HG02943 (cell line): ENCODE data around the gene OR6B1.

ENCODE experiments used
- ATAC-seq: cut with Tn5 transposase; IDR thresholded peaks from one replicate; pipeline ENCODE4 v1.9.1; 2021; ENCODE audit warnings: mild to moderate bottlenecking, low read depth, moderate library complexity; ENCODE audit not compliant: unreplicated experiment

OR6B1 gene

GRCh38 chr7:144000020-144000419, at the start of gene OR6B1:
Gene OR6B1 (plus strand): TSS chr7:144000320. CDS start chr7:144003997, 3,677 bp downstream.
- no peak for ATAC-seq

- no peak for ATAC-seq
Measured at GRCh38 chr7:143953421-143953820, 46.7 kb upstream of the OR6B1 start.

GRCh38 chr7:143954135-143954534, 46.0 kb upstream of the OR6B1 start:
- no peak for ATAC-seq

GRCh38 chr7:143954544-143954943, 45.6 kb upstream of the OR6B1 start, which contains the start of gene OR2F1:
Gene OR2F1 (plus strand): TSS chr7:143954844. CDS start chr7:143959971, 5,127 bp downstream.
- no peak for ATAC-seq

- ATAC-seq: no peak
Measured at GRCh38 chr7:143958781-143959180, 41.3 kb upstream of the OR6B1 start.

GRCh38 chr7:143960813-143961610, 39.1 kb upstream of the OR6B1 start:
- ATAC-seq: no peak

- ATAC-seq: no peak
Measured at GRCh38 chr7:143965280-143965679, 34.8 kb upstream of the OR6B1 start.

- no peak for ATAC-seq
Measured at GRCh38 chr7:143967398-143967797, 32.7 kb upstream of the OR6B1 start.

GRCh38 chr7:143973870-143974416, 26.2 kb upstream of the OR6B1 start:
- no peak for ATAC-seq

GRCh38 chr7:143974459-143974858, 25.7 kb upstream of the OR6B1 start:
- no peak for ATAC-seq

GRCh38 chr7:143975617-143976016, 24.5 kb upstream of the OR6B1 start:
- no peak for ATAC-seq

GRCh38 chr7:143978585-143978984, 21.5 kb upstream of the OR6B1 start:
- no peak for ATAC-seq

GRCh38 chr7:143979359-143979758, 20.8 kb upstream of the OR6B1 start:
- no peak for ATAC-seq

- ATAC-seq: no peak
Measured at GRCh38 chr7:143979998-143980397, 20.1 kb upstream of the OR6B1 start.

GRCh38 chr7:143980746-143981510, 19.2 kb upstream of the OR6B1 start:
- ATAC-seq: no peak

- no peak for ATAC-seq
Measured at GRCh38 chr7:143983960-143984359, 16.2 kb upstream of the OR6B1 start.

GRCh38 chr7:143987513-143987912, 12.6 kb upstream of the OR6B1 start:
- ATAC-seq: no peak

- ATAC-seq: no peak
Measured at GRCh38 chr7:143988976-143989745, 11.0 kb upstream of the OR6B1 start.

- ATAC-seq: no peak
Measured at GRCh38 chr7:143992670-143993069, 7.5 kb upstream of the OR6B1 start.

- no peak for ATAC-seq
Measured at GRCh38 chr7:143993924-143994323, 6.2 kb upstream of the OR6B1 start.

- ATAC-seq: no peak
Measured at GRCh38 chr7:144001543-144001942, 1.4 kb downstream of the OR6B1 start.
